Calu3 (cell line): Measurements from ENCODE around the gene XIST. TPM values are rescaled to one million over a fixed set of nuclear protein-coding genes. Genes with fewer than 3 reads are reported as not detected.

ENCODE experiments used
- BruUV-seq: library from RNA; stranded (reverse); fragments of 400-500 nt; replicated peaks from 2 replicates; lab custom pipeline; 2021; lab: Mats Ljungman, UMichigan
- CTCF ChIA-PET: fragments of 300-600 bp; sonication (Branson Sonifier 250); formaldehyde crosslinking; loops from one replicate; lab custom pipeline; 2022; ENCODE audit warnings: antibody characterized with exemption; lab: Charles Lee
- DNase-seq: peaks from one replicate; pipeline ENCODE4 v3.0.0; 2022
- H3K27ac Mint-ChIP-seq: one replicate; pipeline ENCODE4 v1.8.0; 2022; ENCODE audit warnings: mixed read lengths; ENCODE audit not compliant: unreplicated experiment
- H3K27me3 Mint-ChIP-seq: one replicate; pipeline ENCODE4 v1.8.0; 2022; ENCODE audit warnings: mixed read lengths; ENCODE audit not compliant: unreplicated experiment
- H3K36me3 Mint-ChIP-seq: one replicate; pipeline ENCODE4 v1.8.0; 2022; ENCODE audit warnings: mild to moderate bottlenecking, moderate library complexity, mixed read lengths; ENCODE audit not compliant: insufficient read depth, unreplicated experiment
- H3K4me1 Mint-ChIP-seq: one replicate; pipeline ENCODE4 v1.8.0; 2022; ENCODE audit warnings: mild to moderate bottlenecking, low read depth, mixed read lengths; ENCODE audit not compliant: unreplicated experiment
- H3K4me3 Mint-ChIP-seq: one replicate; pipeline ENCODE4 v1.8.0; 2022; ENCODE audit warnings: mild to moderate bottlenecking, low read depth, moderate library complexity, mixed read lengths; ENCODE audit not compliant: unreplicated experiment
- H3K9me3 Mint-ChIP-seq: one replicate; pipeline ENCODE4 v1.8.0; 2022; ENCODE audit warnings: low read depth, mixed read lengths; ENCODE audit not compliant: unreplicated experiment
- CTCF ChIP-seq: fragments of 200-600 bp; IDR thresholded peaks from one replicate; pipeline ENCODE4 v1.8.0; 2022; ENCODE audit warnings: antibody characterized with exemption; ENCODE audit not compliant: unreplicated experiment
- intact Hi-C: fragments of 100-400 bp; cut with micrococcal nuclease; formaldehyde crosslinking; loops from one replicate; pipeline ENCODE4 v1.10.0; 2022; ENCODE audit not compliant: unreplicated experiment
- total RNA-seq: library from RNA; stranded (reverse); gene quantifications from 2 replicates; pipeline ENCODE4 v1.2.3, GENCODE V29; 2022

The XIST gene
- total RNA-seq, 1 experiment from 2014 or later, result 0.14 TPM

- BruUV-seq, result no TSS peak
- Mint-ChIP-seq H3K27ac (no peak overlapping the region), H3K4me1 (no peaks in the 10 kb centered on the region), H3K36me3 (no peaks in the 10 kb centered on the region), H3K27me3 (peaks cover 5% of the 10 kb centered on the region), H3K4me3 (no peak overlapping the region), H3K9me3 (peaks cover 4% of the 10 kb centered on the region)
- CTCF ChIA-PET, result no interaction called here
- no peak for TF ChIP-seq CTCF
- peak; percentile 36 for DNase-seq
- intact Hi-C loops, result no loop called here
Observed at GRCh38 chrX:73850124-73851013, 2.1 kb downstream of the XIST start.

- no peaks in the 10 kb centered on the region for H3K4me1 Mint-ChIP-seq
- intact Hi-C loops, result loop anchor here (10.0 kb wide), 1 partner anchor 764 kb away; no protein-coding TSS in a partner anchor
- no peak overlapping the region for H3K27ac Mint-ChIP-seq
- peaks cover 4% of the 10 kb centered on the region for H3K9me3 Mint-ChIP-seq
- CTCF ChIA-PET, result no interaction called here
- no peak for DNase-seq
- peaks cover 10% of the 10 kb centered on the region for H3K27me3 Mint-ChIP-seq
- TF ChIP-seq CTCF, result no peak
- no peak overlapping the region for H3K4me3 Mint-ChIP-seq
- BruUV-seq, result no TSS peak
- H3K36me3 Mint-ChIP-seq, result no peaks in the 10 kb centered on the region
Observed at GRCh38 chrX:73849073-73849472, 3.4 kb downstream of the XIST start.

GRCh38 chrX:73847991-73848390 is 4.5 kb downstream of the XIST start:
- TF ChIP-seq CTCF, result no peak
- CTCF ChIA-PET, result no interaction called here
- H3K4me3 Mint-ChIP-seq, result no peak overlapping the region
- no TSS peak for BruUV-seq
- peaks cover 10% of the 10 kb centered on the region for H3K27me3 Mint-ChIP-seq
- no peak overlapping the region for H3K27ac Mint-ChIP-seq
- H3K36me3 Mint-ChIP-seq, result no peaks in the 10 kb centered on the region
- H3K4me1 Mint-ChIP-seq, result no peaks in the 10 kb centered on the region
- peaks cover 4% of the 10 kb centered on the region for H3K9me3 Mint-ChIP-seq
- DNase-seq, result no peak
- intact Hi-C loops, result loop anchor here (10.0 kb wide), 1 partner anchor 763 kb away; no protein-coding TSS in a partner anchor

GRCh38 chrX:73847100-73847499 is 5.4 kb downstream of the XIST start:
- no TSS peak for BruUV-seq
- no peak for TF ChIP-seq CTCF
- H3K9me3 Mint-ChIP-seq, result peaks cover 4% of the 10 kb centered on the region
- no peaks in the 10 kb centered on the region for H3K36me3 Mint-ChIP-seq
- CTCF ChIA-PET, result no interaction called here
- H3K27me3 Mint-ChIP-seq, result peaks cover 10% of the 10 kb centered on the region
- intact Hi-C loops, result loop anchor here (10.0 kb wide), 1 partner anchor 762 kb away; no protein-coding TSS in a partner anchor
- no peak overlapping the region for H3K27ac Mint-ChIP-seq
- no peak overlapping the region for H3K4me3 Mint-ChIP-seq
- H3K4me1 Mint-ChIP-seq, result no peaks in the 10 kb centered on the region
- DNase-seq, result no peak
